Liver (tissue), 9 donors: ENCODE data around the gene UPK3A. TPM values are rescaled to one million over a fixed set of nuclear protein-coding genes. Genes with fewer than 3 reads are reported as not detected.
A peak's percentile ranks its signal among the peaks of the same experiment; 100 is the strongest.

ENCODE experiments used
- DNase-seq: peaks from one replicate; pipeline ENCODE4 v3.0.0-alpha.2; 2017; ENCODE audit warnings: low spot score
- H3K27ac ChIP-seq, 2 donors: one replicate each; pipeline ENCODE4 v1.7.0; 2013; ENCODE audit warnings: inconsistent platforms in 2 of 2, low read length in 2 of 2, control low read depth in 1 of 2, low read depth in 1 of 2, mild to moderate bottlenecking in 1 of 2
- H3K27me3 ChIP-seq, 4 donors: one replicate each; pipeline versions ENCODE4 v1.6.1 to v1.7.0; 2013; ENCODE audit warnings: low read length in 3 of 4, inconsistent platforms in 1 of 4, mild to moderate bottlenecking in 1 of 4, moderate library complexity in 1 of 4; ENCODE audit not compliant: control insufficient read depth in 4 of 4, insufficient read depth in 4 of 4
- H3K36me3 ChIP-seq, 4 donors: one replicate each; pipeline versions ENCODE4 v1.6.1 to v1.7.0; 2013; ENCODE audit warnings: low read length in 3 of 4, mild to moderate bottlenecking in 3 of 4, low read depth in 1 of 4, moderate library complexity in 1 of 4; ENCODE audit not compliant: control insufficient read depth in 4 of 4, insufficient read depth in 3 of 4
- H3K4me1 ChIP-seq, 4 donors: one replicate each; pipeline versions ENCODE4 v1.6.1 to v1.7.0; 2013; ENCODE audit warnings: low read length in 3 of 4, mild to moderate bottlenecking in 3 of 4, moderate library complexity in 1 of 4; ENCODE audit not compliant: control insufficient read depth in 4 of 4, insufficient read depth in 4 of 4
- H3K4me3 ChIP-seq, 3 donors: one replicate each; pipeline versions ENCODE4 v1.6.1 to v1.7.0; 2013; ENCODE audit warnings: low read length in 3 of 3, control low read depth in 1 of 3, low read depth in 1 of 3, mild to moderate bottlenecking in 1 of 3
- H3K9ac ChIP-seq, 2 donors: one replicate each; pipeline ENCODE4 v1.7.0; 2013; ENCODE audit warnings: low read length in 2 of 2, mild to moderate bottlenecking in 2 of 2, moderate library complexity in 2 of 2, control low read depth in 1 of 2, low read depth in 1 of 2
- H3K9me3 ChIP-seq, 4 donors: one replicate each; pipeline versions ENCODE4 v1.6.1 to v1.7.0; 2013; ENCODE audit warnings: low read length in 3 of 4; ENCODE audit not compliant: control insufficient read depth in 4 of 4
- EGR1 ChIP-seq, 2 donors: IDR thresholded peaks; 2 replicates each; pipeline ENCODE4 v1.6.1; 2016 to 2018; ENCODE audit warnings: antibody characterized with exemption in 2 of 2, low read depth in 2 of 2
- FOXA1 ChIP-seq: IDR thresholded peaks from 2 replicates; pipeline ENCODE4 v1.6.1; 2016; ENCODE audit warnings: antibody characterized with exemption
- FOXA2 ChIP-seq: IDR thresholded peaks from 2 replicates; pipeline ENCODE4 v1.6.1; 2016; ENCODE audit warnings: antibody characterized with exemption
- GABPA ChIP-seq, 2 donors: IDR thresholded peaks in 1 of 2; conservative IDR thresholded peaks in 1 of 2; 2 replicates each; pipeline ENCODE4 v1.6.1; 2016; ENCODE audit warnings: antibody characterized with exemption in 2 of 2, mild to moderate bottlenecking in 1 of 2, moderate library complexity in 1 of 2
- HNF4A ChIP-seq, 2 donors: conservative IDR thresholded peaks; 2 replicates each; pipeline ENCODE4 v1.6.1; 2016; ENCODE audit warnings: antibody characterized with exemption in 2 of 2, mild to moderate bottlenecking in 2 of 2
- HNF4G ChIP-seq: IDR thresholded peaks from 2 replicates; pipeline ENCODE4 v1.6.1; 2016; ENCODE audit warnings: antibody characterized with exemption
- JUND ChIP-seq, 2 donors: IDR thresholded peaks; 2 replicates each; pipeline ENCODE4 v1.6.1; 2016; ENCODE audit warnings: antibody characterized with exemption in 2 of 2
- NR2F2 ChIP-seq: IDR thresholded peaks from 2 replicates; pipeline ENCODE4 v1.6.1; 2016; ENCODE audit warnings: antibody characterized with exemption
- SP1 ChIP-seq: IDR thresholded peaks from 2 replicates; pipeline ENCODE4 v1.6.1; 2018; ENCODE audit warnings: antibody characterized with exemption, mild to moderate bottlenecking
- TAF1 ChIP-seq: conservative IDR thresholded peaks from 2 replicates; pipeline ENCODE4 v1.6.1; 2016; ENCODE audit warnings: antibody characterized with exemption, mild to moderate bottlenecking
- WGBS: extraction: QIAGEN DNeasy Blood & Tissue Kit; methylation state at CpG from one replicate; pipeline ENCODE4 v1.1.7; 2013; 5-methylcytosine and 5-hydroxymethylcytosine counted together
- polyA plus RNA-seq, 2 donors: library from polyadenylated mRNA; stranded (reverse) in 1 of 2; unstranded in 1 of 2; fragments of 200-250 nt in 1 of 2; fragments of >200 nt in 1 of 2; fragmentation: Nextera tagmentation in 1 of 2; extraction: Ambion mirVana in 1 of 2; gene quantifications; one replicate each; pipeline versions ENCODE4 v1.2.1 to v1.2.3, GENCODE V29; 2013 to 2015
- total RNA-seq, 2 donors: library from RNA; depleted of rRNA; stranded (reverse); fragments of >200 nt; gene quantifications; one replicate each; pipeline ENCODE4 v1.2.3, GENCODE V29; 2014
- TF ChIP-seq, protein P1 (sequence below): IDR thresholded peaks from 2 replicates; pipeline ENCODE4 v1.6.1; 2016; ENCODE audit warnings: antibody characterized with exemption, mild to moderate bottlenecking
- TF ChIP-seq, protein P2 (sequence below): fragments of 150-350 bp; IDR thresholded peaks from 2 replicates; pipeline ENCODE4 v1.5.1; 2017; ENCODE audit warnings: improper control_type of control experiment, low read depth, low read length; ENCODE audit not compliant: missing input control
- TF ChIP-seq, protein P3 (sequence below): IDR thresholded peaks from 2 replicates; pipeline ENCODE4 v1.6.1; 2016; ENCODE audit warnings: antibody characterized with exemption
- TF ChIP-seq, protein P4 (sequence below): IDR thresholded peaks from 2 replicates; pipeline ENCODE4 v1.6.1; 2016; ENCODE audit warnings: antibody characterized with exemption
- donor health status: healthy.
- donor health status: healthy.
- donor health status: healthy.
- donor health status: healthy.
- donor health status: healthy.

UPK3A gene
- total and polyA plus RNA-seq, 4 donors: 0.42 TPM; not detected in 3

DNA sequence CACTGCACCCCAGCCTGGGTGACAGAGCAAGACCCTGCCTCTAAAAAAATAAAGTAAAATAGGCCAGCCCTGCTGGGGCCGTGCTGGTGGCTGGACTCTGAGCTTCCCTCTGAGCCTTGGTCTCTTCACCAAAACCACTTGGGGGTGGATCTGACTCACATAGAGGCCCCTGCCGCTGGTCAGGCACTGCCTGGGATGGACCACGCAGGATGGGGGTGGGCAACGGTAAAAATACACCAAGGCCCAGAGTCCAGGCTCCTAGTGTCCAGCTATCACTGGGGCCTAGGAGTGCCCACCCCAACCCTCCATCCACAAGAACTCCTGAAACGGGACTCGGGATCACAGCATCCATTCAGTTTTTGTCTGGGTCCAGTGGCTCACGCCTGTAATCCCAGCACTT lies 12.3 kb upstream of the UPK3A start:
- no peaks in the 10 kb centered on the region for H3K36me3 ChIP-seq
- no peak overlapping the region for H3K4me3 ChIP-seq
- no peaks in the 10 kb centered on the region for H3K9me3 ChIP-seq
- no peaks in the 10 kb centered on the region for H3K27me3 ChIP-seq
- no peak overlapping the region for H3K9ac ChIP-seq
- WGBS: 85% methylated on average over 7 of the region's 7 CpGs
- no peak for DNase-seq
- peaks cover 3 to 11% (median 6%) of the 10 kb centered on the region in 4 donors for H3K4me1 ChIP-seq
- TF ChIP-seq, protein P1, sequence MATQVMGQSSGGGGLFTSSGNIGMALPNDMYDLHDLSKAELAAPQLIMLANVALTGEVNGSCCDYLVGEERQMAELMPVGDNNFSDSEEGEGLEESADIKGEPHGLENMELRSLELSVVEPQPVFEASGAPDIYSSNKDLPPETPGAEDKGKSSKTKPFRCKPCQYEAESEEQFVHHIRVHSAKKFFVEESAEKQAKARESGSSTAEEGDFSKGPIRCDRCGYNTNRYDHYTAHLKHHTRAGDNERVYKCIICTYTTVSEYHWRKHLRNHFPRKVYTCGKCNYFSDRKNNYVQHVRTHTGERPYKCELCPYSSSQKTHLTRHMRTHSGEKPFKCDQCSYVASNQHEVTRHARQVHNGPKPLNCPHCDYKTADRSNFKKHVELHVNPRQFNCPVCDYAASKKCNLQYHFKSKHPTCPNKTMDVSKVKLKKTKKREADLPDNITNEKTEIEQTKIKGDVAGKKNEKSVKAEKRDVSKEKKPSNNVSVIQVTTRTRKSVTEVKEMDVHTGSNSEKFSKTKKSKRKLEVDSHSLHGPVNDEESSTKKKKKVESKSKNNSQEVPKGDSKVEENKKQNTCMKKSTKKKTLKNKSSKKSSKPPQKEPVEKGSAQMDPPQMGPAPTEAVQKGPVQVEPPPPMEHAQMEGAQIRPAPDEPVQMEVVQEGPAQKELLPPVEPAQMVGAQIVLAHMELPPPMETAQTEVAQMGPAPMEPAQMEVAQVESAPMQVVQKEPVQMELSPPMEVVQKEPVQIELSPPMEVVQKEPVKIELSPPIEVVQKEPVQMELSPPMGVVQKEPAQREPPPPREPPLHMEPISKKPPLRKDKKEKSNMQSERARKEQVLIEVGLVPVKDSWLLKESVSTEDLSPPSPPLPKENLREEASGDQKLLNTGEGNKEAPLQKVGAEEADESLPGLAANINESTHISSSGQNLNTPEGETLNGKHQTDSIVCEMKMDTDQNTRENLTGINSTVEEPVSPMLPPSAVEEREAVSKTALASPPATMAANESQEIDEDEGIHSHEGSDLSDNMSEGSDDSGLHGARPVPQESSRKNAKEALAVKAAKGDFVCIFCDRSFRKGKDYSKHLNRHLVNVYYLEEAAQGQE: no peak
- TF ChIP-seq NR2F2 (no peak), TAF1 (no peak), FOXA1 (no peak), JUND (IDR thresholded peaks at IDR 0.05) (no peak), EGR1 (IDR thresholded peaks at IDR 0.05; ENCODE audit: low read depth in 2 of 2) (no peak)
- TF ChIP-seq, protein P2, sequence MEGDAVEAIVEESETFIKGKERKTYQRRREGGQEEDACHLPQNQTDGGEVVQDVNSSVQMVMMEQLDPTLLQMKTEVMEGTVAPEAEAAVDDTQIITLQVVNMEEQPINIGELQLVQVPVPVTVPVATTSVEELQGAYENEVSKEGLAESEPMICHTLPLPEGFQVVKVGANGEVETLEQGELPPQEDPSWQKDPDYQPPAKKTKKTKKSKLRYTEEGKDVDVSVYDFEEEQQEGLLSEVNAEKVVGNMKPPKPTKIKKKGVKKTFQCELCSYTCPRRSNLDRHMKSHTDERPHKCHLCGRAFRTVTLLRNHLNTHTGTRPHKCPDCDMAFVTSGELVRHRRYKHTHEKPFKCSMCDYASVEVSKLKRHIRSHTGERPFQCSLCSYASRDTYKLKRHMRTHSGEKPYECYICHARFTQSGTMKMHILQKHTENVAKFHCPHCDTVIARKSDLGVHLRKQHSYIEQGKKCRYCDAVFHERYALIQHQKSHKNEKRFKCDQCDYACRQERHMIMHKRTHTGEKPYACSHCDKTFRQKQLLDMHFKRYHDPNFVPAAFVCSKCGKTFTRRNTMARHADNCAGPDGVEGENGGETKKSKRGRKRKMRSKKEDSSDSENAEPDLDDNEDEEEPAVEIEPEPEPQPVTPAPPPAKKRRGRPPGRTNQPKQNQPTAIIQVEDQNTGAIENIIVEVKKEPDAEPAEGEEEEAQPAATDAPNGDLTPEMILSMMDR: no peak
- TF ChIP-seq, protein P3, sequence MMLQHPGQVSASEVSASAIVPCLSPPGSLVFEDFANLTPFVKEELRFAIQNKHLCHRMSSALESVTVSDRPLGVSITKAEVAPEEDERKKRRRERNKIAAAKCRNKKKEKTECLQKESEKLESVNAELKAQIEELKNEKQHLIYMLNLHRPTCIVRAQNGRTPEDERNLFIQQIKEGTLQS: no peak
- TF ChIP-seq, protein P4, sequence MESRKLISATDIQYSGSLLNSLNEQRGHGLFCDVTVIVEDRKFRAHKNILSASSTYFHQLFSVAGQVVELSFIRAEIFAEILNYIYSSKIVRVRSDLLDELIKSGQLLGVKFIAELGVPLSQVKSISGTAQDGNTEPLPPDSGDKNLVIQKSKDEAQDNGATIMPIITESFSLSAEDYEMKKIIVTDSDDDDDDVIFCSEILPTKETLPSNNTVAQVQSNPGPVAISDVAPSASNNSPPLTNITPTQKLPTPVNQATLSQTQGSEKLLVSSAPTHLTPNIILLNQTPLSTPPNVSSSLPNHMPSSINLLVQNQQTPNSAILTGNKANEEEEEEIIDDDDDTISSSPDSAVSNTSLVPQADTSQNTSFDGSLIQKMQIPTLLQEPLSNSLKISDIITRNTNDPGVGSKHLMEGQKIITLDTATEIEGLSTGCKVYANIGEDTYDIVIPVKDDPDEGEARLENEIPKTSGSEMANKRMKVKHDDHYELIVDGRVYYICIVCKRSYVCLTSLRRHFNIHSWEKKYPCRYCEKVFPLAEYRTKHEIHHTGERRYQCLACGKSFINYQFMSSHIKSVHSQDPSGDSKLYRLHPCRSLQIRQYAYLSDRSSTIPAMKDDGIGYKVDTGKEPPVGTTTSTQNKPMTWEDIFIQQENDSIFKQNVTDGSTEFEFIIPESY: no peak
- peak overlapping the region; percentile 28 to 41 for H3K27ac ChIP-seq

DNA sequence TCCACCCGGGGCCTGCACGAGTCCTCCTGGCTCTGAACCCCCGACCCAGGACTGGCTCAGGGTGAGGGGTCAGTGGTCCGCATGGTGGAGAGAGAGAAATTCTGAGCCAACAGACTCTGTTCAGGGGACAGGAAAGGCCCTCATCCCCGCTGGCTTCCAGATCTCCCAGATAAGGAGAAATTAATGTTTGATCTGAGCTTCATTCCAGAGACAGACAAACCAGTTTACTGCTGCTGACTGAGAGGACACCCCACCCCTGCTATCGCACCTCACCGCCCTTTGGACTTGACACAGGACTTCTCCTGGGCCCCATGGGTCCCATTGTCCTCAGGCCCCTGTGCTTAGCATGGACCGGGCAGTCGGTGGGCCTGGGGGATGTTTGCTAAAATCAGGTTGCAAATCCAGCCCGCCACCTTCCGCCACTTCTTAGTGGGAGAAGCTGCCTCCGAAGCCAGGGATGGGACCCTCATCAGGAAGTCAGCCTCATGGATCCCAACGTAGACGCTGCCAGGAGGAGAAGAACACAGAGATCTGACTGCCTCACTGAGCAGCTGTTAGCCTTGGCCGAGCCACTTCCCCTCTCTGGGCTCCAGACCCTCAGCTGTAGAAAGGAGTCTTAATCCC lies 11.2 kb upstream of the UPK3A start:
- 68% methylated on average over 15 of the region's 15 CpGs for WGBS
- TF ChIP-seq FOXA2 (no peak), HNF4G (peak; percentile 48), NR2F2 (no peak), HNF4A (conservative IDR thresholded peaks at IDR 0.05) (peak; percentile 3 to 49), SP1 (peak; percentile 65), GABPA (IDR thresholded peaks at IDR 0.05 in 1 of 2, conservative IDR thresholded peaks at IDR 0.05 in 1 of 2) (no peak)
- TF ChIP-seq, protein P3: no peak
- no peak overlapping the region for H3K27ac ChIP-seq
- H3K4me3 ChIP-seq: no peak overlapping the region
- no peaks in the 10 kb centered on the region for H3K36me3 ChIP-seq
- no peaks in the 10 kb centered on the region for H3K27me3 ChIP-seq
- no peak overlapping the region for H3K9ac ChIP-seq
- peaks cover 3 to 10% (median 6%) of the 10 kb centered on the region in 4 donors for H3K4me1 ChIP-seq
- no peaks in the 10 kb centered on the region for H3K9me3 ChIP-seq
- DNase-seq: peak; percentile 57
